ENCODE results near the gene NUP210L.

- TF ChIP-seq, protein P1, sequence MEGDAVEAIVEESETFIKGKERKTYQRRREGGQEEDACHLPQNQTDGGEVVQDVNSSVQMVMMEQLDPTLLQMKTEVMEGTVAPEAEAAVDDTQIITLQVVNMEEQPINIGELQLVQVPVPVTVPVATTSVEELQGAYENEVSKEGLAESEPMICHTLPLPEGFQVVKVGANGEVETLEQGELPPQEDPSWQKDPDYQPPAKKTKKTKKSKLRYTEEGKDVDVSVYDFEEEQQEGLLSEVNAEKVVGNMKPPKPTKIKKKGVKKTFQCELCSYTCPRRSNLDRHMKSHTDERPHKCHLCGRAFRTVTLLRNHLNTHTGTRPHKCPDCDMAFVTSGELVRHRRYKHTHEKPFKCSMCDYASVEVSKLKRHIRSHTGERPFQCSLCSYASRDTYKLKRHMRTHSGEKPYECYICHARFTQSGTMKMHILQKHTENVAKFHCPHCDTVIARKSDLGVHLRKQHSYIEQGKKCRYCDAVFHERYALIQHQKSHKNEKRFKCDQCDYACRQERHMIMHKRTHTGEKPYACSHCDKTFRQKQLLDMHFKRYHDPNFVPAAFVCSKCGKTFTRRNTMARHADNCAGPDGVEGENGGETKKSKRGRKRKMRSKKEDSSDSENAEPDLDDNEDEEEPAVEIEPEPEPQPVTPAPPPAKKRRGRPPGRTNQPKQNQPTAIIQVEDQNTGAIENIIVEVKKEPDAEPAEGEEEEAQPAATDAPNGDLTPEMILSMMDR (IDR thresholded peaks at IDR 0.05), result no peak
- no peak for TF ChIP-seq POLR2A (IDR thresholded peaks at IDR 0.05)
Observed at GRCh38 chr1:154142358-154142757, 12.5 kb downstream of the NUP210L start.
